K562 (cell line): Measurements from ENCODE around the gene OOSP3.

Source experiments
- CTCF ChIP-seq, 3 experiments: IDR thresholded peaks in 2 of 3; conservative IDR thresholded peaks in 1 of 3; 2 replicates each; pipeline ENCODE4 v1.5.1; 2011 to 2012; ENCODE audit warnings: low read length in 3 of 3, mild to moderate bottlenecking in 3 of 3, control low read depth in 2 of 3, improper control_type of control experiment in 1 of 3, inconsistent platforms in 1 of 3, low read depth in 1 of 3, mixed read lengths in 1 of 3, moderate library complexity in 1 of 3; ENCODE audit not compliant: insufficient read depth in 2 of 3
- NCOR1 ChIP-seq: fragments of 450-650 bp; IDR thresholded peaks from 2 replicates; pipeline ENCODE4 v1.6.1; 2016; ENCODE audit warnings: mild to moderate bottlenecking, moderate library complexity
- POLR2A ChIP-seq: fragments of 450-650 bp; conservative IDR thresholded peaks from 2 replicates; pipeline ENCODE4 v1.6.1; 2016
- RBM25 ChIP-seq: fragments of 200-400 bp; formaldehyde crosslinking; IDR thresholded peaks from 2 replicates; pipeline ENCODE4 v1.6.1; 2018; ENCODE audit warnings: low read length, low read depth, moderate library complexity; ENCODE audit not compliant: severe bottlenecking
- VEZF1 ChIP-seq: fragments of 200-800 bp; sonication (Bioruptor generic); IDR thresholded peaks from 2 replicates; pipeline ENCODE4 v1.6.1; 2017; ENCODE audit warnings: missing genetic modification characterization, missing compliant biosample characterization
- YBX1 ChIP-seq: fragments of 450-650 bp; IDR thresholded peaks from 2 replicates; pipeline ENCODE4 v1.7.1; 2016; ENCODE audit warnings: mild to moderate bottlenecking
- ZNF449 ChIP-seq: fragments of 250-450 bp; sonication (Bioruptor Pico); IDR thresholded peaks from 2 replicates; pipeline ENCODE4 v1.8.0; 2022; ENCODE audit warnings: moderate library complexity, mild to moderate bottlenecking, inconsistent platforms

- TF ChIP-seq RBM25 (no peak), POLR2A (no peak), CTCF (IDR thresholded peaks at IDR 0.05 in 2 of 3, conservative IDR thresholded peaks at IDR 0.05 in 1 of 3; ENCODE audit: insufficient read depth in 2 of 3, low read depth in 1 of 3, low read length in 3 of 3) (no peak), NCOR1 (no peak), YBX1 (no peak), VEZF1 (CRISPR knock-in tag) (no peak), ZNF449 (CRISPR knock-in tag) (no peak)
Observed at GRCh38 chr11:59839615-59840014, 39.0 kb upstream of the OOSP3 start.
